Measurements from ENCODE around the gene UBE2I.

UBE2I gene

DNA sequence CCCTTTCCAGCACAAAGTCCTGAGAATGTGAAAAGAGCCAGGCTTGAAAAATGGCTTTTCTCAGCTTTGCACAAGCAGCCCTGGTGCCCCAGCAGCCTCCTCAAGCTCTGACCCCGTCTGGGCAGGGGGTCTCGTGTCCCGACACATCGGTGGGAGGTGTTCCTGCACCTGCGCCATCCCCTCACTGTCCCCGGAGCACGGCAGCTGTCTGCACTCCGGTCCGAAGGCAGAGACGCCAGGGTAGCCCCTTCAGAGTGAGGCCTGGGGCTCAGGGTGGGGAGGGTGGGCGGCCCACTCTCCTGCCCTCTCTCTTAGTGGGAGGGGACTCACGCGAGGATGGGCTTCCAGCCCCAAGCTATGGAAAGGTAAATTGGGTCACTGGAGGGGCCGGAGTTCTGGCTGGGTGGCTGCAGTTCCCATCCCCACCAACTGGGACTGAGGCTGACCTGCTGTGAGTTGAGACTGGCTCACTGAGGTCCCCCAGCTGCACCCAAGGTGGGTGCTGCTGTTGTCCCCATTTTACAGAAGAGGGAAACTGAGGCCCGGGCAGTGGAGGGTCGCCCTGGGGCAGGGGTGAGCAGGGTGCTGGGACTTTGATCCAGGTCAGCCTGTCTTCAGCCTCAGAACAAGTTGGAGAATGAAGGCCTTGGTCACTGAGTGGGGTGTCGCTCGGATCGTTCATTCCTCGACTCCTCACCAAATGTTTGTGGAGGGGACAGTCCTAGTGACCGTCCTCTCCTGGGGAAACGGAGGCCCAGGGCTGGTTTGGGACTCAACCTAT is 21.7 kb downstream of the UBE2I start:
- no peak for DNase-seq

- DNase-seq = peak in 1 of 2 experiments; percentile 34
Measured at GRCh38 chr16:1331712-1332617, 22.5 kb downstream of the UBE2I start.

DNA sequence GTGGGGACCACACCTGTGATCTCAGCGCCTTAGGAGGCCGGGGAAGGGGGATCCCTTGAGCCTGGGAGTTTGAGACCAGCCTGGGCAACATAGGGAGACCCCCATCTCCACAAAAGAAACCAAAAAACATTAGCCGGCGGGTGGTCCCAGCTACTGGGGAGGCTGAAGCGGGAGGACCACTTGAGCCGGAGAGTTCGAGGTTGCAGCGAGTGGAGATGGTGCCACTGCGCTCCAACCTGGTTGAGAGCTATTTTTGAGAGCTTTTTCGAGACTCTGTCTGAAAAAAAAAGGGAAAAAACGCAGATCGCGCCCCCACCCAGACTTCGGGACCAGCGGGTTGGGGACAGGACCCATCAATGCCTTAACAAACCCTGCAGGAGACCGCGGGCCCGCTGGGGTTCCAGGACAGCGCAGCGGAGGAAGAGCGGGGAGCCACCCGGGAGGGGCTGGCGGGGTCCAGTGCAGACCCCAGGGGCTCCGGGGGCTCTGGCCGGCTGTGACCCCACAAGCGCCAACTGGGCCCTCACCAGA is 23.2 kb downstream of the UBE2I start:
- DNase-seq = no peak

- peak; percentile 50 to 54 for DNase-seq
Measured at GRCh38 chr16:1333149-1333812, 23.8 kb downstream of the UBE2I start, which contains the start of gene BAIAP3. Gene BAIAP3, plus strand, starts transcription at chr16:1333645. Its CDS starts 4,905 bp downstream, at chr16:1338550.

DNA sequence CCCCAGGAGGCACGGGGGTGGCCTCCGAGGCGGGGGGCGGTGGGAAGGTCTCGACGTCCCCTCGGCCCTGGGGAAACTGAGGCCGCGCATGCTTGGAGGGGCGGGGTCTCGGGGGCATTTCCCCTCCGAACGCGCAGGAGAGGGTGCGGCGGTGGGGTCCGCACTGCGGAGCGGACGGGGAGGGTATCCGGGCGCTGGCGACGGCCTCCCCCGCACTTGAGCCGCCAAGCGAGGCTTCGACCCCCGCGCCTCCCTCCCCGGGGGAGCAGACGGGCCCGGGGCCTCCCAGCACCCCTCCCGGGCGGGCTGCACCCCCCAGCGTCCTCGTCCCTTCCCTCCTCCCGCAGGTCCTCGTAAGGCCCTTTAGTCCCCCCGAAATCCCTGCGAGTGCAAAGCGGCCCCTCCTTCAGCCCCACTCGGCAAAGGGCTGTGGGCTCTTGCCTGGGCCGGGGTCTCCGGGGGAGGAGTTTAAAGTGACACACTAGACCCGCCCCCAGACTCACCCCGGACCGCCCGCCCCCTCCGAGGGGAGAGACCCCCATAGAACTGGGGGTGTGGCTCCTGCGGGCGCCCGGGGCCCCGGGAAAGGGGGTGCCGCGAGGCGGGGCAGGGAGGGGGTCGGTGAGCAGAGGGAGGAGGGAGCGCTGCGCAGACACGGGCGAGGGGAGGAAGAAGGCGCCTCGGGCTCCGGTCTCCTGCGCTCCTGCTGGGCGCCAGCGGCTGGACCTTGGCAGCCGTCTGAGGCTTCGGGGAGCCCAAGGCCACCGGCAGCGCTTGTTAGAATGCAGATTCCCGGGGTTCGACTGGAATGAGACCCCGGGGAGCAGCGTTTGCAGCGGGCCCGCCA is 24.6 kb downstream of the UBE2I start:
- DNase-seq = no peak

GRCh38 chr16:1334739-1335138 is 25.3 kb downstream of the UBE2I start:
- DNase-seq = no peak

GRCh38 chr16:1335211-1335971 is 26.0 kb downstream of the UBE2I start:
- DNase-seq = no peak

GRCh38 chr16:1335996-1336395 is 26.6 kb downstream of the UBE2I start:
- no peak for DNase-seq

DNA sequence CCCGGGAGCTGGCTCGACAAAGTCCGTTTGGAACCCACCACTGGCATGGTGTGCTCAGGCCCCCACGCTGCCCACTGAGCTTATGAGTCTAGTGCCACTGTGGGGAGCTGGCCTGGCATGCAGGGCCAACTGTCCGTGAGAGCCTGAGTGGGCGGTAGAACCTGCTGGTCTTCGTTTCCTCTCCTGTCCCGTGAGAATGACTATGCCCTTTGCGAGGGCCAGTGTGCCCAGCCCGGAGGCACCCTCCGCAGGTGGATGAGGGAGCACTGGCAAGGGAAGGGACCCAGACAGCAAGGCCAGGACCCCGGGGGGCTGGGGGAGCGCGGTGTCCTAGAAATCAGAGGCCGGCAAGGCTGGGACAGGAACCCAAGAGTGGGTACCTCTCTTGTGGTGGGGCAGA is 27.2 kb downstream of the UBE2I start:
- no peak for DNase-seq

DNA sequence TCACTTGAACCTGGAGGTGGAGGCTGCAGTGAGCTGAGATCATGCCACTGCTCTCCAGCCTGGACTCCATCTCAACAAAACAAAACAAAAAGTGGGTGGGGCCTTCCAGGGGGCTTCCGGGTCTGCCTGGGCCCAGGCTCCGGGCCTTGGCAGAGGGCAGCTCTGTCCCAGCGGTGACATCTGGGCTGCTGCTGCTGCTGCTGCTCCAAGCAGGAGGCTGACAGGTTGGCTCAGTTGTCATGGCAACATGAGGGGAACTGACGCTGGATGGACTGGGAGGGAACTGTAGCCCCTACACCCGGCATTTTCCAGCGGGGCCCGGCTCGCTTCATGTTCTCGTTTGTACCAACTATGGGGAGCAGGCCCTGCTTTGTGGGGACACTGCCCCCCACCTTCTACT is 28.1 kb downstream of the UBE2I start:
- DNase-seq = no peak

- DNase-seq = peak in 1 of 2 experiments; percentile 34
Measured at GRCh38 chr16:1338119-1338730, 28.8 kb downstream of the UBE2I start.

- no peak for DNase-seq
Measured at GRCh38 chr16:1338855-1339675, 29.6 kb downstream of the UBE2I start.

- DNase-seq = no peak
Measured at GRCh38 chr16:1340730-1341494, 31.5 kb downstream of the UBE2I start.

GRCh38 chr16:1341495-1342420 is 32.3 kb downstream of the UBE2I start:
- no peak for DNase-seq

GRCh38 chr16:1342526-1343427 is 33.3 kb downstream of the UBE2I start:
- peak; percentile 91 to 92 for DNase-seq

DNA sequence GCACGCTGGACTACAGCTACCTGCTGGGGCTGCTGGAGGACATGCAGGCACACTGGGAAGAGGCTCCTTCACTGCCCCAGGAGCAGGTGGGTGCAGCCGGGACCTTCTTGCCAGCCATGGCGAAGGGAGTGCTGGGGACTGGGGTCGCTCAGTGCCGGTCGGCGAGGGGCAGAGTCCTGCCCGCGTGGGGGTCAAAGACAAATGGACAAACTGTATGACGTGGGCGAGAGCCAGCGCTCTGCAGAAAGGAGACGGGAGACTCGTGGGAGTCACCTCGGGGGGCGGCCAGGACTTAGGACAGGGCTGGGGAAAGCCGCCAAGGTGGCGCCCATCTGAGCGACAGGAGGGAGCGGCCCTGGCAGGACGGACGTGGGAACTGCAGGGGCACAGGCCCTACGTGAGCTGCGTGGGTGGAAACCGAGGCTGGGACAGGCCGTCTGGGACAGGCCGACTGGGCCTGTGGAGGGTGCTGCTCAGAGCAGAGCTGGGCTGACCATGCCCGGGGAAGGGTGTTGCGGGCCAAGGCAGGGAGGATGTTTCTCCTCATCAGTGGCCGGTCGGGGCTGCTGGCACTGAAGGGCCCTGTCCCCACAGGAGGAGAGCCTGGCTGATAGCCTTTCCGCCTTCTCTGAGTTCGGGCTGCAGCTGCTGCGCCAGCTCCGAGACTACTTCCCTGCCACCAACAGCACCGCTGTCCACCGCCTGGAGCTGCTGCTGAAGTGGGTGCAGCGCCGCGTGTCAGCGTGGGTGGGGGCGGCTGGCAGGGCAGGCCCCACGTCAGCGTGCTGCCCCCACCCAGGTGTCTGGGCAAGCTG is 34.2 kb downstream of the UBE2I start:
- no peak for DNase-seq
